ENCODE data around the gene NNAT.

Gene NNAT

DNA sequence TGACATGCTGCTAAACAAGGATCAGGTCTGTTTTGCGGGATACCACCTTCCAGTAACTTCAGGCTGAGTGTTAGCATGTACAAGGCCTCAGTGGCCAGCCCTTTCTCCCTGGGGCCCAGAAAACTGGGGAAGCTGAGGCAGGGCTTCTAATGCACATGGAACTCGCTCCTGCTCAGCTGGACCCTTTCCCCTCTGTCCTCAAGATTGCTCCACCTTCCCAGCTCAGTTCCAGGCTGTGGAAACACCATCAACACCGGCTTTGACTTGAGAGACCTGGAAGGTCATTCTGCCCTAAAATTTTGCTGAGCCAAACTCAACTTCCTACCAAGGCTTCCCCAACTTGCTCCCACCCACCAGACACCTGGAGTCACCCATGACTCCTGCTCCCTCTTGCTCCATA, 10.8 kb downstream of the NNAT start:
- no peaks in the 10 kb centered on the region for H3K9me3 ChIP-seq
- no peak overlapping the region for H3K27ac ChIP-seq
- peaks cover 6% of the 10 kb centered on the region for H3K27me3 ChIP-seq
- H3K4me1 ChIP-seq (ENCODE audit: control insufficient read depth in 1 of 2, insufficient read depth in 1 of 2, low read depth in 1 of 2, low read length in 1 of 2) = peaks cover 9 to 12% of the 10 kb centered on the region in 2 experiments
- TF ChIP-seq, protein P1, sequence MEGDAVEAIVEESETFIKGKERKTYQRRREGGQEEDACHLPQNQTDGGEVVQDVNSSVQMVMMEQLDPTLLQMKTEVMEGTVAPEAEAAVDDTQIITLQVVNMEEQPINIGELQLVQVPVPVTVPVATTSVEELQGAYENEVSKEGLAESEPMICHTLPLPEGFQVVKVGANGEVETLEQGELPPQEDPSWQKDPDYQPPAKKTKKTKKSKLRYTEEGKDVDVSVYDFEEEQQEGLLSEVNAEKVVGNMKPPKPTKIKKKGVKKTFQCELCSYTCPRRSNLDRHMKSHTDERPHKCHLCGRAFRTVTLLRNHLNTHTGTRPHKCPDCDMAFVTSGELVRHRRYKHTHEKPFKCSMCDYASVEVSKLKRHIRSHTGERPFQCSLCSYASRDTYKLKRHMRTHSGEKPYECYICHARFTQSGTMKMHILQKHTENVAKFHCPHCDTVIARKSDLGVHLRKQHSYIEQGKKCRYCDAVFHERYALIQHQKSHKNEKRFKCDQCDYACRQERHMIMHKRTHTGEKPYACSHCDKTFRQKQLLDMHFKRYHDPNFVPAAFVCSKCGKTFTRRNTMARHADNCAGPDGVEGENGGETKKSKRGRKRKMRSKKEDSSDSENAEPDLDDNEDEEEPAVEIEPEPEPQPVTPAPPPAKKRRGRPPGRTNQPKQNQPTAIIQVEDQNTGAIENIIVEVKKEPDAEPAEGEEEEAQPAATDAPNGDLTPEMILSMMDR (IDR thresholded peaks at IDR 0.05) = no peak
- H3K4me3 ChIP-seq (ENCODE audit: low read depth in 1 of 2, low read length in 1 of 2) = no peak overlapping the region
- H3K36me3 ChIP-seq = no peaks in the 10 kb centered on the region

DNA sequence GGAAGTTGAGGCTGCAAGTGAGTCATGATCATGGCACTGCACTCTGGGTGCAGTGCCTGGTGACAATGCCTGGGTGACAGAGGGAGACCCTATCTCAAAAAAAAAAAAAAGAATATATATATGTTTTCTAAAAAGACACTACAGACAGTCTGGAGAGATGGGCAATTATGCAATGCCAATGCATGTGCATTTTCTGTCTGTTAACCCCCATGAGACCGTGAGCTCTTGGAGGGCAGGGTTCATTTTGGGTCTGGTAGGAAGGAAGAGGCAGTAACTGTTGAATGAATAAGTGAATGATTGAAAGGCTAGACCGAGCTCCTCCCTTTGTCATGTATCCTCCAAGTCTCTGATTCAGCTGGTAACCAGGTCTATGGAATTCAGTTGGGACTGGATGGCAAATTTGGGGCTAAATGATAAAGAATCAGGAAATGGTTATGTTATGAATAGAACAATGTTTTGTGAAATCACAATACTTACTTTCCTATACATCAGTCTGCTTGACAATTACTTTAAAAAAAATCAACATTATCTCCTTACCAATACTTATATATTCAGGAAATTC, 12.2 kb downstream of the NNAT start:
- H3K27ac ChIP-seq = no peak overlapping the region
- H3K4me3 ChIP-seq (ENCODE audit: low read depth in 1 of 2, low read length in 1 of 2) = no peak overlapping the region
- peaks cover 7 to 8% of the 10 kb centered on the region in 2 experiments for H3K4me1 ChIP-seq (ENCODE audit: control insufficient read depth in 1 of 2, insufficient read depth in 1 of 2, low read depth in 1 of 2, low read length in 1 of 2)
- no peaks in the 10 kb centered on the region for H3K36me3 ChIP-seq
- H3K27me3 ChIP-seq = peaks cover 6% of the 10 kb centered on the region
- TF ChIP-seq, protein P1 (IDR thresholded peaks at IDR 0.05) = no peak
- H3K9me3 ChIP-seq = no peaks in the 10 kb centered on the region

DNA sequence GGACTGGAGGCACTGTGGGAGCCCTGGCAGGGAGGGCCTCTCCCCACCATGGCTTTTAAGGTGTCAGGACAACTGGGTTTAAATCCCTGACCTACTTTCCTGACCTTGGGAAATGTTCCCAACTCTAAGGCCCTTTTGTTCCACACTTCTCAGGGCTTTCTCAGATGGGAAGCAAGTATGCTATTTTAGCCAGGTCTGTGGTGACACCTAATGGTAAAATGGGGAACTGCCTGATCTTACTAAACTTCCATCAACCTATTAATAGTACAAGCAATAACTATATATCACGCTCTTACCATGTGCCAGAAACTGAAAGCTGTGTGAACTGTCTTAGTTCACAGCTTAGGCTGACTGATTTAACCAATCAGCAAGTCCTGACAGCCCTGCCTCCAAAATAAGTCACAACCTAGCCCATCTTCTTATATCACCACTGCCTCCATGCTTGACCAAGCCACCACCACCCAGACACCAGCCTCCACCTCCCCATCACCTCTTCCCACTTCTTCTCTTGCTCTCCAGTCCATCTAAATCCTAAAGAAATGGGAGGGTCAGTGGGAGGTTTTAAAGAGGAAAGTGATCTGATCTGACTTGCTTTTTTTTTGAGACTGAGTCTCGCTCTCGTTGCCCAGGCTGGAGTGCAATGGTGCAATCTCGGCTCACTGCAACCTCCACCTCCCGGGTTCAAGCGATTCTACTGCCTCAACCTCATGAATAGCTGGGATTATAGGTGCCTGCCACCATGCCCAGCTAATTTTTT, 13.5 kb downstream of the NNAT start:
- H3K9me3 ChIP-seq = no peaks in the 10 kb centered on the region
- no peaks in the 10 kb centered on the region for H3K36me3 ChIP-seq
- H3K4me1 ChIP-seq (ENCODE audit: control insufficient read depth in 1 of 2, insufficient read depth in 1 of 2, low read depth in 1 of 2, low read length in 1 of 2) = peaks cover 12% of the 10 kb centered on the region in 2 experiments
- no peak overlapping the region for H3K27ac ChIP-seq
- H3K27me3 ChIP-seq = peaks cover 4% of the 10 kb centered on the region
- H3K4me3 ChIP-seq (ENCODE audit: low read depth in 1 of 2, low read length in 1 of 2) = no peak overlapping the region
- TF ChIP-seq, protein P1 (IDR thresholded peaks at IDR 0.05) = peak; percentile 78

DNA sequence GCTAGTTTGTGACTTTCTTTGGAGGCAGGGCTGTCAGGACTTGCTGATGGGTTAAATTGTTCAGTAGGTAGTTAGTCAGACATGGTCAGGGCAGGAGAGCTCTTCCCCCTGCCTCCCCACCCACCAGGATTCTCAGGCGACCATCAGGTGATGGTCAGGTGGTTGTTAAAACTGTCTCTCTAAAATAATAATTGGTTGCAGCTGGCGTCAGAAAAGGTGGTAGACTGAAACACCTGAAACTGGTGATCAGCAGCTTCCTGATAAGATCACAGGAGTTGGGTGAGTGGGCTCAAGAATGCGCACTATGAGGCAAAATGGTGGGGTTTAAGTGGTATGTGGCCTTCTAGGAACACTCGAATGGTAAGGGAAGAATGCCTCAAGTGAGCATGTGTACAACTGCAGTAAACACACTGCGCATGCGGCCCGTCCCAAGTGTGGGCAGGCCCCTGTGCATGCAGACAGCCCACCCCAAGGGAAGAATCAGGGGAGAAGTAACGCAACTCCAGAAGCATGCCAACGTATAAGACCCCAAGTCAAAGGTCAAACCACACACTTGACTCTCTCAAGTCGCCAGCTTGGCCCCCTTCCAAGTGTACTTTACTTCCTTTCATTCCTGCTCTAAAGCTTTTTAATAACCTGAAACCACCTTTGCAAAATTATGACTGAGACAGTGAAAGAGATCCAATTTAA, 14.5 kb downstream of the NNAT start:
- H3K27ac ChIP-seq = no peak overlapping the region
- H3K4me3 ChIP-seq (ENCODE audit: low read depth in 1 of 2, low read length in 1 of 2) = no peak overlapping the region
- no peaks in the 10 kb centered on the region for H3K27me3 ChIP-seq
- H3K9me3 ChIP-seq = no peaks in the 10 kb centered on the region
- H3K36me3 ChIP-seq = no peaks in the 10 kb centered on the region
- H3K4me1 ChIP-seq (ENCODE audit: control insufficient read depth in 1 of 2, insufficient read depth in 1 of 2, low read depth in 1 of 2, low read length in 1 of 2) = peaks cover 12% of the 10 kb centered on the region in 2 experiments
- TF ChIP-seq, protein P1 (IDR thresholded peaks at IDR 0.05) = no peak

DNA sequence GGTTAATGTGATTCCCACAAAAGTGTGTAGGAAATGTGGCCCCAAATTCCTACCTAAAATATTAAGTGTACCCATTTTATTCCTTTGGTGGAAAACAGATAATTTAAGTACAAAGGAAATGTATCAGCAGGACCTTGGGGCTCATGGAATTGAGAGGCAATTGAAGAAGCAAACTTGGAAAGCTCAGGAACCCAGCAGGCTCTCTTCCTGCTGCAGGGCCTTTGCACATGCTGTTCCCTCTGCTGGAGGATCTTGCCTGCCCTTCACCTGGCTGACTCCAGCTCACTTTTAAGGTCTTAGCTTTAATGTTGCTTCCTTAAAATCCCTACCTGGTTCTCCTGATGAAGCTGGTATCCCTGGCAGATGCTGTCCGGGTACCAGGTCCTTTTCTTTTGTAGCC, 16.5 kb downstream of the NNAT start:
- TF ChIP-seq, protein P1 (IDR thresholded peaks at IDR 0.05) = no peak
- H3K27ac ChIP-seq = no peak overlapping the region
- H3K4me3 ChIP-seq (ENCODE audit: low read depth in 1 of 2, low read length in 1 of 2) = no peak overlapping the region
- H3K9me3 ChIP-seq = no peaks in the 10 kb centered on the region
- no peaks in the 10 kb centered on the region for H3K36me3 ChIP-seq
- H3K4me1 ChIP-seq (ENCODE audit: control insufficient read depth in 1 of 2, insufficient read depth in 1 of 2, low read depth in 1 of 2, low read length in 1 of 2) = peaks cover 12% of the 10 kb centered on the region in 2 experiments
- H3K27me3 ChIP-seq = no peaks in the 10 kb centered on the region

Measured in neutrophil (primary cell).